LNCAP (cell line): ENCODE results near the gene SZRD1.

Source experiments
- CTCF ChIP-seq: fragments of 450-650 bp; IDR thresholded peaks from 2 replicates; pipeline ENCODE4 v1.5.1; 2017; ENCODE audit warnings: mild to moderate bottlenecking

SZRD1 gene

GRCh38 chr1:16352842-16353535 lies 14.1 kb upstream of the SZRD1 start:
- no peak for TF ChIP-seq CTCF

- TF ChIP-seq CTCF = no peak
Observed at GRCh38 chr1:16354619-16355018, 12.4 kb upstream of the SZRD1 start.

- no peak for TF ChIP-seq CTCF
Observed at GRCh38 chr1:16356867-16357266, 10.2 kb upstream of the SZRD1 start.

- TF ChIP-seq CTCF = no peak
Observed at GRCh38 chr1:16367258-16367967, 371 bp downstream of the SZRD1 start.

GRCh38 chr1:16367968-16368890 lies 1.2 kb downstream of the SZRD1 start:
- TF ChIP-seq CTCF = no peak

- no peak for TF ChIP-seq CTCF
Observed at GRCh38 chr1:16369821-16370220, 2.8 kb downstream of the SZRD1 start.

- TF ChIP-seq CTCF = no peak
Observed at GRCh38 chr1:16371725-16372124, 4.7 kb downstream of the SZRD1 start.
